ENCODE results near the gene SYS1. TPM values are rescaled to one million over a fixed set of nuclear protein-coding genes. Genes with fewer than 3 reads are reported as not detected.

Gene SYS1
- 10 to 100 TPM; 19.7 to 83.2 (median 35.7) TPM for total RNA-seq
- polyA plus RNA-seq, result 10 to 100 TPM; 16.0 to 25.7 (median 17.7) TPM
- long read RNA-seq, donor 1, transcript SYS1-201 (4 exons, 2,862 nt), result major isoform, 11 of 15 reads
- long read RNA-seq, donor 1, partial matches to known transcripts, result 0 of 15 reads
- long read RNA-seq, donor 1, other reads (novel, unspliced or antisense), result 0 of 15 reads
- long read RNA-seq, donor 2, transcript SYS1-201 (4 exons, 2,862 nt), result major isoform, 10 of 11 reads
- long read RNA-seq, donor 2, partial matches to known transcripts, result 0 of 11 reads
- long read RNA-seq, donor 2, other reads (novel, unspliced or antisense), result 0 of 11 reads
- long read RNA-seq, donor 3, transcript SYS1-201 (4 exons, 2,862 nt), result major isoform, 11 of 12 reads
- long read RNA-seq, donor 3, partial matches to known transcripts, result 0 of 12 reads
- long read RNA-seq, donor 3, other reads (novel, unspliced or antisense), result 0 of 12 reads
- long read RNA-seq, donor 4, transcript SYS1-201 (4 exons, 2,862 nt), result major isoform, 48 of 51 reads
- long read RNA-seq, donor 4, partial matches to known transcripts, result 0 of 51 reads
- long read RNA-seq, donor 4, other reads (novel, unspliced or antisense), result 1 of 51 reads
- long read RNA-seq, donor 5, transcript SYS1-201 (4 exons, 2,862 nt), result major isoform, 72 of 80 reads
- long read RNA-seq, donor 5, partial matches to known transcripts, result 1 of 80 reads
- long read RNA-seq, donor 5, other reads (novel, unspliced or antisense), result 1 of 80 reads
- long read RNA-seq, donor 6, transcript SYS1-201 (4 exons, 2,862 nt), result major isoform, 21 of 23 reads
- long read RNA-seq, donor 6, partial matches to known transcripts, result 0 of 23 reads
- long read RNA-seq, donor 6, other reads (novel, unspliced or antisense), result 1 of 23 reads
- long read RNA-seq, donor 7, transcript SYS1-201 (4 exons, 2,862 nt), result major isoform, 11 of 11 reads
- long read RNA-seq, donor 7, partial matches to known transcripts, result 0 of 11 reads
- long read RNA-seq, donor 7, other reads (novel, unspliced or antisense), result 0 of 11 reads
- long read RNA-seq, donor 8, transcript SYS1-201 (4 exons, 2,862 nt), result major isoform, 21 of 26 reads
- long read RNA-seq, donor 8, partial matches to known transcripts, result 0 of 26 reads
- long read RNA-seq, donor 8, other reads (novel, unspliced or antisense), result 0 of 26 reads
- long read RNA-seq, donor 9, transcript SYS1-201 (4 exons, 2,862 nt), result major isoform, 18 of 20 reads
- long read RNA-seq, donor 9, partial matches to known transcripts, result 0 of 20 reads
- long read RNA-seq, donor 9, other reads (novel, unspliced or antisense), result 0 of 20 reads
- long read RNA-seq, donor 10, transcript SYS1-201 (4 exons, 2,862 nt), result major isoform, 6 of 6 reads
- long read RNA-seq, donor 10, partial matches to known transcripts, result 0 of 6 reads
- long read RNA-seq, donor 10, other reads (novel, unspliced or antisense), result 0 of 6 reads

GRCh38 chr20:45362804-45363610, at the start of gene SYS1:
Gene SYS1 (plus strand): TSS chr20:45363156. CDS start chr20:45363532, 376 bp downstream.
- H3K27me3 ChIP-seq, result no peaks in the 10 kb centered on the region
- peak within 1 kb of the TSS; percentile 84 to 98 (median 91) for H3K27ac ChIP-seq
- peaks cover 26 to 35% of the 10 kb centered on the region in 2 donors for H3K4me1 ChIP-seq (replicated peaks in 1 of 2)
- H3K4me3 ChIP-seq, result peak within 1 kb of the TSS; percentile 46 to 78 (median 56)
- H3K36me3 ChIP-seq (replicated peaks in 1 of 2), result peaks cover 0 to 22% of the 10 kb centered on the region in 2 donors
- no peaks in the 10 kb centered on the region for H3K9me3 ChIP-seq (replicated peaks in 1 of 3)
- peak; percentile 99 for DNase-seq
- WGBS, 4 donors, result 0 to 2% (median 0%) methylated on average over 13 to 55 of the region's 55 CpGs
- peak; percentile 96 to 98 for TF ChIP-seq POLR2A (IDR thresholded peaks at IDR 0.05)
- peak; percentile 85 to 98 (median 92) for TF ChIP-seq CTCF (IDR thresholded peaks at IDR 0.05)
- intact Hi-C loops (cut with DNase I), result no loop called here

GRCh38 chr20:45313943-45314342, 49.0 kb upstream of the SYS1 start:
- no peaks in the 10 kb centered on the region for H3K9me3 ChIP-seq (replicated peaks in 1 of 3)
- no peak overlapping the region for H3K27ac ChIP-seq
- H3K4me1 ChIP-seq (replicated peaks in 1 of 2), result no peaks in the 10 kb centered on the region
- no peak for DNase-seq
- intact Hi-C loops (cut with DNase I), result loop anchor here in 1 of 2 donors (10.0 kb wide), 1 partner anchor 461 kb away; no protein-coding TSS in a partner anchor
- no peak overlapping the region for H3K4me3 ChIP-seq
- H3K27me3 ChIP-seq, result peaks cover 29% of the 10 kb centered on the region
- WGBS, 4 donors, result 75 to 80% (median 76%) methylated on average over 4 to 11 of the region's 11 CpGs
- H3K36me3 ChIP-seq (replicated peaks in 1 of 2), result no peaks in the 10 kb centered on the region
- no peak for TF ChIP-seq POLR2A (IDR thresholded peaks at IDR 0.05)
- TF ChIP-seq CTCF (IDR thresholded peaks at IDR 0.05), result no peak

- H3K27me3 ChIP-seq, result peaks cover 29% of the 10 kb centered on the region
- 88 to 94% (median 91%) methylated on average over 4 of the region's 4 CpGs for WGBS, 4 donors
- H3K4me1 ChIP-seq (replicated peaks in 1 of 2), result no peaks in the 10 kb centered on the region
- TF ChIP-seq CTCF (IDR thresholded peaks at IDR 0.05) (no peak), POLR2A (IDR thresholded peaks at IDR 0.05) (no peak)
- H3K27ac ChIP-seq, result no peak overlapping the region
- no peaks in the 10 kb centered on the region for H3K9me3 ChIP-seq (replicated peaks in 1 of 3)
- no peaks in the 10 kb centered on the region for H3K36me3 ChIP-seq (replicated peaks in 1 of 2)
- DNase-seq, result no peak
- H3K4me3 ChIP-seq, result no peak overlapping the region
- intact Hi-C loops (cut with DNase I), result loop anchor here (5.0 to 10.0 kb wide), 4 partner anchors 57 to 462 kb away; no protein-coding TSS in a partner anchor
These were observed 47.3 kb upstream of the SYS1 start for GRCh38 chr20:45315672-45316071.

Measured in adrenal gland (tissue), 19 donors.